Midbrain (tissue), 1 donor: ENCODE measurements around the gene NIPBL.
"Not testable (repeated sequence)": the region's sequence is repeated elsewhere in the genome, so short reads cannot be mapped to it uniquely, and the experiment has no call there.

ENCODE experiments used
- DNase-seq: peaks from one replicate; lab custom pipeline; 2025; lab: John Stamatoyannopoulos, UW

Gene NIPBL

DNA sequence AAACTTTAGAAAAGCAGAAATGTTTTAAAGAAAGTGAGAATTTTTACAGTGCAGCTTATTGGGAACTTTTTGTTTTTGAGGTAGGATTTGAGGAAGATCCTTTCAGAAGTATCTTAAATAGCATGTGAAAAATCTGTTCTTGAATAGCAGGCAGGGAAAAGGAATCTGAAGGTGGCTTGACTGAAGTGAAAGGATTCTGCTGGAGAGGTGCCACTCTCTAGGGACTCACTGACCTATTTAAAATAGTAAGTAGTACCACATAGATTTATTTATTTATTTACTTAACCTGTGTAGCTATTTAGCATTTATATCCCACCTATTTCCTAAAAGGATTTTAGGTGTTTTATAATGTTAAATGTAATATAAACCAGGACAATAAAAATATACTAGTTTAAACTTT is 69.1 kb downstream of the NIPBL start:
- no peak for DNase-seq

DNA sequence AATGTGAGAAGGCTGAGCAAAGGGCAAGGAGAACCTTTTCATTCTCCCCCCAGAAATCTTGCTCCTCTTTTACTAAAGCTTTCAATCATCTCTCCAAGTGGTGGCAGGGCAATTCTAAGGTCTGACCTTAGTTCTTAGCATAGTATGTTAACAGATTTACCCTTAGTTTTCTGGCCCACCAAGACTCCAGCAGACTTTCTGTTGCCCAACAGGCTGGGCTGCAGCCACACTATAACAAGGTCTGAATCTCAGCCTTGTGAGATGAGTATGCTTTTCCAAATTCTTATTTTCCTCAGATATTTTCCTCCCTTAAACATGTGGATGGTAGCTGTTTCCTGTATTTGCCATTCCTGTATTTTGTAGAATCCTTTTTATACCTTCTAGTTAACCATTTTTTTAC is 69.5 kb downstream of the NIPBL start:
- no peak for DNase-seq

DNA sequence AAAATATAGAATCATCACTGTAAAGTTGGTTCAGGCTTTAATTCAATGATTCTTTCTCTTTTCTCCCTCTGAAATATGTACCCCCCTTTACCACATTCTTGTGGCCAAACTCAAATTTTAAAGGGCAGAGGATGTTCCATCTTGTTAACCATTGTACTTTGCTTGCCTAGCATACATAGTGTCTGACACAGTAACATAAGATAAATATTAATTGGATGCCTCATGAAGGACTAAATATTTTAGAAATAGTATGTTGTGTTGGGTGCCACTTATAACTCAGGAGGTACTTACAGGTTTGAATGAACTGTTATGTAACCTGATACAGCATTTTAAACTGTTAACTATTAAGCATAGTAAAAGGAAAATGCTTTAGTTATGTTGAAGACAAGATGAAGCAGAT is 71.5 kb downstream of the NIPBL start:
- DNase-seq: no peak

DNA sequence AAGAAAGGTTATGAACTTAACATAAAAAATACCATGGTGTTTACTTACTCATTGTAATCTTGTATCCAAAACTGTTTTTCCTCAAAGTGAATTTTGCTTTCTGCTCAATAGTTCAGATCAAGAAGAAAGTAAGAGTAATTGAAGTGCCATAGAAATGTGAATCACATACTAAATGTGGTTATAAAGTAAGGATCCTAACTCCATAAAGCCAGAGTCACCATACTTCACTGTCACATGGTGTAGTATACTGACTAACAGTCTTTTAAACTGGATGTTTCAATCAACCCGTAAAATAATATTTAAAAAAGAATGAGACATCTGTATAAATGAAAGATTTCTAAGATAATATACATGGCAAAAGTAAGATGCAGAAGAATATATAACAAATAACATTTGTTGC is 72.1 kb downstream of the NIPBL start:
- DNase-seq: no peak

DNA sequence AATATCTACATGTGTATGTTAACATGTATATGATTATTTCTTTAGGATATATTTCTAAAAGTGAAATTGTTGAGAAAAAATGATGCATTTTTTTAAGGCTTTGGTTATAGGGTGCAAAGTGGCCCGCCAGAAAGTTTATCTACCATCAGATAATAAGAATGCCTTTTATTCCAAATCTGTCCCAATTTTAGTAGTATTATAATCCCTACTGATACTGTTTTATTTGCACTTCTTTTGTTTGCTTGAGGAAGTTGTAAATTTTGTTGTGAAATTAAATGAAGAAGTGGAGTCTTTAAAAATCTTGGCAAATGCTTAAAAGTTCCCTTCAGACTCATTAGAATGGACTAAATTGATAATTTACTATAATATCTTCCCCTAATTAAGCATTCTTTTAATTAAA is 73.0 kb downstream of the NIPBL start:
- no peak for DNase-seq

DNA sequence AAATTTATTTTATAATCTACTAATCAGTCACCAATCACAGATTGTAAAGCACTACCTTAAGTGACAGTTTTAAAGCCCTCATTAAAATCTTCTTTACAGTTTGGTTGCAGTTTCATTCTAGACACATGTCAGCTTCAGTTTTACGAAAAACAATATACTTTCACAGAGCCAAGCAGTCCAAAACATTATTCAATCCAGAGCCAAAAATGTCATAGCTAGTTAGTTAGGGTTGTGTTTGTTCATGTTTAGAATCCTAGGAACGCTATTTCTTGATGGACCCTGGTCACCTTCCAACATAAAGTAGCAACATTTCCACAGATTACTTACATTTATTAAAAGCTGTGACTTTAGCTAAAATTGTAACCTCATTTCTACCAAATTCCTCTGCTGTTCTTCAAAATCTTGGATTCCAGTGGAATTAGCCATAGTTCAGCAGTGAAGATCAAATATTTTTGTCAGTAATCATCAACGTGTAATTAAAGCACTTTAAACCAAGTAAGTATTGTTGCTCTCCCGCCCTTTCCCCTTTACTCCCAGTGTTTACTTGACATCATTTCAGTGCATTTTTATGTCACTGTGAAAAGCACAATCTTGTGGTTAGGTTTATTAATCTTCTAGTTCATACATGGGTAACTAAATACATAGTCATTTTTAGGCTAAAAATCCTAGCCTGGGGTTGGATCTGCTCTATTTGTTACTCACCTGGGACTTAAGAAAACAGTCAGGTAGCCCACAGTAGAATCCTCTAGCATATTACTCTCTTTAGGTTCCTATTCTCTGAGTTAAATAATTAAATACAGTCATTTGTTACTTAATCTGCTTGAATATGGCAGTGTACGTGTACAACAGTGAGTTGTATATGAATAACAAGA is 74.3 kb downstream of the NIPBL start:
- DNase-seq: no peak

DNA sequence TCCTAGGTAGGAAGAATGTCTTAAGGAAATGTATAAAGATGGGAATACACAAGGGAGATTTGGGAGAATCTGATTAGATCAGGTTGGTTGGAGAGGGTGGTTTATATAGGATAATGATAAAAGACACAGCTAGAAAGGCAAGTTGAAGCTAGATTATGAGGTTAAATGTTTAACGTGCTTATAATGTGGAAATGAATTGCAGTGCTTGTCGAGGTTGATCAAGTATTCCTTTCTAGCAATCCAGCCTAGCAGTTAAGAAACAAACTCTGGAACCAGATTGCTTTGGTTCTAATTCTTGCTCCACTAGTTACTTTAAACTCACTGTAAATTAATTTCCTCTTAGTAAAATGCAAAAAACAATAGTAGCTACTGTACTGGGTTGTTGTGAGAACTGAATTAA is 76.5 kb downstream of the NIPBL start:
- no peak for DNase-seq

DNA sequence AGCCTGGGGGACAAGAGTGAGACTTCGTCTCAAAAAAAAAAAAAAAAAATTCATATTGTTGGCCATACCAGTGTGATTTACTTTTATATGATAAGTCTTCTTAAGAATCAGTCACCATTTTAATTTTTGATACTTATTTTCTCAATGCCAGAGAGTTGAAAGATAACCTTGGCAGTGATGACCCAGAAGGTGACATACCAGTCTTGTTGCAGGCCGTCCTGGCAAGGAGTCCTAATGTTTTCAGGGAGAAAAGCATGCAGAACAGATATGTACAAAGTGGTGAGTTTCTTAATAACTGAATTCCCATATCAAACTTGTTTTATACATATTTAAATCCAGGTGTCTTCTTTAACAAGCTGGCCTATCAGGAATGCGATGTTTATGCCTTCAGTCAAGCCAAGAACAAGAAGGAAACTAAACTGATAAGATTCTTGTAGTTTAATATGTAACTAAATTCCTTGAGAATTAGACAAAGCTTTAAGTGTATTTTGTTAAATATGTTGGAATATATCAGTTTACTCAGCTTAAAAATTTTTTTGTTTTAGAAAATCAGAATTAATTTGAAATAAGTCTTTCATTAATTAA is 81.5 kb downstream of the NIPBL start:
- no peak for DNase-seq

DNA sequence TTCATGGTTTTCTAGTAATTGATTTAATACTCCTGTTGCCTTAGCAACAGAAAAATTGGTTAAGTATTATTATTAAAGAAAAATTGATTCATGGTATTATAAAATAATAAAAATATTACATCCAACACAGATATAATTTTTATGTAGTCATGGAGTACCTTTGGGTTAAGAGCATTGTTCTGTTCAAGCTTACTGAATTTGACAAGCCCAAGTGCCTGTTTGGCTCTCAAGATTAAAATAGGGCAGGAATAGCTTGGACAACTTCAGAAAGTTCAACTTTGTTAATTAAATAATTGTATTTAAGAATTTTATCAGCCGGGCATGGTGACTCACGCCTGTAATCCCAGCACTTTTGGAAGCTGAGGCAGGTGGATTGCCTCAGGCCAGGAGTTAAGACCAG is 82.0 kb downstream of the NIPBL start:
- no peak for DNase-seq

DNA sequence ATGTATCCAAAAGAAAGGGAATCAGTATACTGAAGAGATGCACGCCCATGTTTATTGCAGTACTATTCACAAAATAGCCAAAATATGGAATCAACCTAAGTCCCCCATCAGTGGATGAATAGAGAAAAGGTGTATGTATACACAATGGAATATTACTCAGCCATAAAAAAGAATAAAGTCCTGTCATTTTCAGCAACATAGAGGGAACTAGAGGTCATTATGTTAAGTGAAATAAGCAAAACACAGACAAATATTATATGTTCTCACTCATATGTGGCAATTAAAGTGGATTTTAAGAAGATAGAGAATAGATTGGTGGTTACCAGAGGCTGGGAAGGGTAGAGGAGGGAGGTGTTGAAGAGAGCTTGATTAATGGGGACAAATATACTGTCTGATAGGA is 88.6 kb downstream of the NIPBL start:
- no peak for DNase-seq

DNA sequence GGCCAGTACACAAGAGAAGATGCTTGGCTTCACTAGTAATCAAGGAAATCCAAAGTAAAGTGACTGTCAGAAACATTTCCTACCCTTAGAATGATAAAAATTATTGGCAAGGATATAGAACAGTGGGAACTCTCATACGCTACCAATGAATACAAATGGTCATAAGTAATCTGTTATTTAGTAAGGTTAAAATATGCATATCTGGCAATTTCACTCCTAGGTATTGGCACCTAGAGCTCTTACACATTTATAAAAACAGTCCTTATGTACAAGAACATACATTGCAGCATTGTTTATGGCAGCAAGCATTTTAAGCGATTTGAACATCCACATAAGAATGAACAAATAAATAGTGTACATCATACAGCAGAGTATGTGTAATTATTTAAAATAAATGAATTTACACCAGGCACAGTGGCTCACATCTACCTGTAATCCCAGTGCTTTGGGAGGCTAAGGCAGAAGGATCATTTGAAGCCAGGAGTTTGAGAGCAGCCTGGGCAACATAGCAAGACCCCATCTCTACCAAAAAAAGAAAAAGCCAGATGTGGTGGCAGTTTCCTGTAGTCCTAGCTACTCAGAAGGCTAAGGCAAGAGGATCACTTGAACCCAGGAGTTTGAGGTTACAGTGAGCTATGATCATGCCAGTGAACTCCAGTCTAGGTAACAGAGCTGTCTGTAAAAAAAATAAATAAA is 93.3 kb downstream of the NIPBL start:
- no peak for DNase-seq

DNA sequence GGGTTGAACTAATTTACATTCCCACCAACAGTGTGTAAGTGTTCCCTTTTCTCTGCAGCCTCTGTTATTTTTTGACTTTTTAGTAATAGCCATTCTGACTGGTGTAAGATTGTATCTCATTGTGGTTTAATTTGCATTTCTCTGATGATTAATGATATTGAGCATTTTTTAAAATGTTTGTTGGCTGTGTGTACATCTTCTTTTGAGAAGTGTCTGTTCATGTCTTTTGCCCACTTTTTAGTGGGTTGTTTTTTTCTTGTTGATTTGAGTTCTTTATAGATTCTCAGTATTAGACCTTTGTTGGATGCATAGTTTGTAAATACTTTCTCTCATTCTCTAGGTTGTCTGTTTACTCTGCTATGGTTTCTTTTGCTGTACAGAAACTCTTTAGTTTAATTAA is 101.6 kb downstream of the NIPBL start:
- DNase-seq: no peak

DNA sequence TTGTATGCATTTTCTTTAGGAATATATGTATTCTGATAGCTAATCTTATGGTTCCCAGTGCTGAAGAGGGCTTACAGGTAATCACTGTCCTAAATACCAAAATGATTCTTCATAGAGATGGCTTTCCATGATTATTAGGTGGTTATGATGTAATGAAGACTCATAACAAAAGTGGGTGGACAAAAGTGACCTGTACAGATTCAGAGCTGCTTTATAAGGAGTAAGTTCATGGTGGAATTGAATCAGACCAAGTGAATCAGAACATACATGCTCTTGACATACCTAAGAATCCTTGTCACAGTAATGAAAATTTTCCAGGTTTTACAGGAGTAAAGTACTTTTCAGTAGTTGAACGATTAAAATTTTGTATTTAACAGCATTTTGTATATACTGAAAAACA is 105.6 kb downstream of the NIPBL start:
- DNase-seq: no peak

DNA sequence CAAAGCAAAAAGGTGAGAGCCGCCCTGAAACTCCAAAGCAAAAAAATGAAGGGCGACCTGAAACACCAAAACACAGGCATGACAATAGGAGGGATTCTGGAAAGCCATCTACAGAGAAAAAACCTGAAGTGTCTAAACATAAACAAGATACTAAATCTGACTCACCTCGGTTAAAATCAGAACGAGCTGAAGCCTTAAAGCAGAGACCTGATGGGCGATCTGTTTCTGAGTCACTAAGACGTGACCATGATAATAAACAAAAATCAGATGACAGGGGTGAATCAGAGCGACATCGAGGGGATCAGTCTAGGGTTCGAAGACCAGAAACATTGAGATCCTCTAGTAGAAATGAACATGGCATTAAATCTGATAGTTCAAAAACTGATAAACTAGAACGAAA is 108.8 kb downstream of the NIPBL start:
- DNase-seq: no peak

DNA sequence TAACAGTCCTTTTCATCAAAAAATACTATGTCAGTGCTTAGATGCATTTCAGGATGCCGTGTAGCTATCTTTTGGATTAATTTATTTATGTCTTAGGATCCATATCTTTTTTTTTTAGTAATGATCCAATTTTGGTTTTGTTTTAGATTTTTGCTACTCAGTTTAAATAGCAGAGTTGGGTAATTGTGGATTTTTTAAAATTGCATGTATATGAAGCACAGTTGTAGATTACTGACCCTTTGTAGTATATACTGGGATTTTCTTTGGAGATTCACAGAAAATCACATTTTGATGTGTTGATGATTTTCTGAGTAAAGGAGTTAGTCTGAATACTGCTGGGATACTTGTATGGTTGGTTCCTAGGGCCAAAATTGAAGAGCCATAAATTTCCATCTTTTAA is 111.8 kb downstream of the NIPBL start:
- DNase-seq: no peak

DNA sequence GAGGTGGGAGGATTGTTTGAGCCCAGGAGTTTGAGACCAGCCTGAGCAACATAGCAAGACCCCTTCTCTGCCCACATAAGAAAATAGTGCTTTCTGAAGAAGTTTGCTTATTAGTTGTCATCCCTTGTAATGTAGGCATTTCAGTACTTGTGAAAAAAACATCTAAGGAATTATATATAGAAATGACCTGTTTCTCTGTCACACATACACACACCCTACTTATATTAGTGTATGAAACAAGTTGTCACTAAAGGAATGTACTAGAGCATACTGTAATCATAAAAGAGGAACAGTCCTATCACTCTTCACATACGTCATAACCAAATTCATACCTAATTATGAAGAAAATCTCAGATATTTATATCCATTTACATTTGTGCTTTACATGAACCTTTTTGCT is 122.0 kb downstream of the NIPBL start:
- DNase-seq: no peak

DNA sequence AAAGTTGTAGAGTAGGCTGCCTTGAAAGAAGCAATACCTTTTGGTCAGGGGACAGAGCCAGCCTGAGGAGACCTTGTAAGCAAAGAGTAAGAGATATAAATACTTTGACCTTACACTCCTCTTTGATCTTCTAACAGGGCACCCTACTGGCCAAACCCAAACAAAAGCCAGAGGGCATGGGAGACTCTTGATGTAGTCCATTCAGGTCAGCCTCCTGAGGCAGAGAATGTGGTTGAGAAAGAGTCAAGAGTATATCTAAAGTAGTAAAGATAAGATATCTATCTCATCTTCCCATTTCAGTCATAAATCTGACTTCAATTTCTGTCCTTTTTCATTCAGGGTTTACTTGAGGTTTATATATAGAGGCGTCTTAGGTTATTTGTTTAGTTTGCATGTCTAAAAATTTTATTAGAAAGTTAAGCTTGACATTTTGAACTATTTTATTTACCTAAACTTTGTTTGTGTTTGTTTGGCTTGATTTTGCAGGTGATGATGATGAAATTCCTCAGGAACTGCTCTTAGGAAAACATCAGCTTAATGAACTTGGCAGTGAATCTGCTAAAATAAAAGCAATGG is 125.7 kb downstream of the NIPBL start:
- no peak for DNase-seq

DNA sequence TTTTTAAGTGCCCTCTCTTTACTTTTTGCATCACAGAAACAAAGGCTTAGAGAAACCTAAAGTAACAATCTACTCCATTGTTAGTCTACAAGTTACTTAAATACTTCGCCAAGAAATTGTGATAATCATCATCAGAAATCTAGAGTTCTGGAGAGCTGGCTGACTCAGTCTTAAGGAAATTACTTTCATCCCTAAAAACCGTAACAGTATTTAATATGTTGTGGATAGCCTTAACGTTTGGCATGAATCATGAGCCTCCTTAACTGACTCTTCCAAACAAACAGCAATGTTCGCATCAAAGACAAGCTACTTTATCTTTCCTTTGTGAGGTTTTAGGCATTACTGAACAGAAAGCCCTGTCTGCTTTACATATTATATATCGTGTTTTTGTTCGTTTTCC is 128.7 kb downstream of the NIPBL start:
- DNase-seq: no peak

DNA sequence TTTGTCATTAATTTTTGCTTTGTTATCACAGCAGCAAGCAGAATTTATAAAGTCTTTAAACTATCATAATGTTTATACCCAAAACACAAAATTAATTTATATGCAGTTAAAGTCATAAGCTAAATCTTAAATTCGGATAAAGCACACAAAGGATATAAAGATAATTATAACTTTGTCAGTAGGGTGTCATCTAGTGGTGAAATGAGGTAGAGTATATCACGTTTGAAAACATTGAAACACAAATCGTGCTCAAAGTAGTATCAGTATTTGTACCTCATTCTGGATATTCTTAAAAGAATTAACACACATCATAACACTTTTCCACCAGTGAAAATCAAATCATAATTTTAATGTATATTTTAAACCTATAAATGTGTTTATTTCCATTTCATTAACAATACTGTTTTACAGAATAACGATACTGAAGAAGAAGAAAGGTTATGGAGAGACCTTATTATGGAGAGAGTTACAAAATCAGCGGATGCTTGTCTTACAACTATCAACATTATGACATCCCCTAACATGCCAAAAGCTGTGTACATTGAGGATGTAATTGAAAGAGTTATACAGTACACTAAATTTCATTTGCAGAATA is 129.5 kb downstream of the NIPBL start:
- DNase-seq: peak; percentile 52

DNA sequence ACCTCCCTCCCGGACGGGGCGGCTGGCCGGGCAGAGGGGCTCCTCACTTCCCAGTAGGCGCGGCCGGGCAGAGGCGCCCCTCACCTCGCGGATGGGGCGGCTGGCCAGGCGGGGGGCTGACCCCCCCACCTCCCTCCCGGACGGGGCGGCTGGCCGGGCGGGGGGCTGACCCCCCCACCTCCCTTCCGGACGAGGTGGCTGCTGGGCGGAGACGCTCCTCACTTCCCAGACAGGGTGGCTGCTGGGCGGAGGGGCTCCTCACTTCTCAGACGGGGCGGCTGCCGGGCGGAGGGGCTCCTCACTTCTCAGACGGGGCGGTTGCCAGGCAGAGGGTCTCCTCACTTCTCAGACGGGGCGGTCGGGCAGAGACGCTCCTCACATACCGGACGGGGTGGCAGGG is 136.6 kb downstream of the NIPBL start:
- not testable (repeated sequence) for DNase-seq

DNA sequence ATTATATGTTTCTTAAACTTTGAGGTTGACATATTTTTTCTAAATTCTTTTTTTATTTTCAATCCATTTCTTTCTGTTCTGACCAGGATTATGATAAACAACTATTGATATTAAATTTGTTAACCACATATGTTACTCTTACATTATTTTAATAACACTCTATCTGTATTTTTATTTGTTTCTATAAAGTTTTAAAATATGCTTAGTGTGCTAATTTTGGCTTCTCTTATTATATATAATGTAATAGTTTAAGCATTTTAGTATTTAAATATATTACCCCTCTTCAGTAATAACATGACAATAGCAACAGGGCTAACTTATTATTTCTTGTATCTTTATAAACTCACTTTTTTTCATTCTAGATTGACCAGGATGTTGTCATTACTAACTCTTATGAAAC is 137.8 kb downstream of the NIPBL start:
- no peak for DNase-seq
